Activated effector memory CD4-positive, alpha-beta T cell treated with Interleukin-2 at 50 U/mL for 16 hours (primary cell): Measurements from ENCODE around the gene PRKN.
"Not testable (repeated sequence)": the region's sequence is repeated elsewhere in the genome, so short reads cannot be mapped to it uniquely, and the experiment has no call there.

Experiments
- DNase-seq: peaks from one replicate; pipeline ENCODE4 v3.0.0-alpha.2; 2020

PRKN gene

GRCh38 chr6:161876231-161876630 lies 851.3 kb downstream of the PRKN start:
- no peak for DNase-seq

GRCh38 chr6:161870236-161870901 lies 857.2 kb downstream of the PRKN start:
- no peak for DNase-seq

GRCh38 chr6:161869491-161869890 lies 858.1 kb downstream of the PRKN start:
- DNase-seq: no peak

- DNase-seq: no peak
These were observed 861.0 kb downstream of the PRKN start for GRCh38 chr6:161866570-161866969.

- DNase-seq: not testable (repeated sequence)
These were observed 866.5 kb downstream of the PRKN start for GRCh38 chr6:161861061-161861460.

- DNase-seq: no peak
These were observed 873.9 kb downstream of the PRKN start for GRCh38 chr6:161853657-161854056.

- not testable (repeated sequence) for DNase-seq
These were observed 876.1 kb downstream of the PRKN start for GRCh38 chr6:161851486-161851885.

GRCh38 chr6:161850562-161850961 lies 877.0 kb downstream of the PRKN start:
- DNase-seq: no peak

- DNase-seq: no peak
These were observed 879.9 kb downstream of the PRKN start for GRCh38 chr6:161847628-161848027.

- DNase-seq: no peak
These were observed 882.8 kb downstream of the PRKN start for GRCh38 chr6:161844804-161845203.

GRCh38 chr6:161843066-161843465 lies 884.5 kb downstream of the PRKN start:
- DNase-seq: no peak

GRCh38 chr6:161840380-161840779 lies 887.2 kb downstream of the PRKN start:
- no peak for DNase-seq

- no peak for DNase-seq
These were observed 889.1 kb downstream of the PRKN start for GRCh38 chr6:161838306-161839035.

- DNase-seq: no peak
These were observed 889.7 kb downstream of the PRKN start for GRCh38 chr6:161837854-161838253.

- DNase-seq: no peak
These were observed 890.2 kb downstream of the PRKN start for GRCh38 chr6:161837449-161837735.

GRCh38 chr6:161836643-161837448 lies 890.7 kb downstream of the PRKN start:
- no peak for DNase-seq

- no peak for DNase-seq
These were observed 891.9 kb downstream of the PRKN start for GRCh38 chr6:161835500-161836215.

GRCh38 chr6:161834426-161834825 lies 893.1 kb downstream of the PRKN start:
- no peak for DNase-seq

GRCh38 chr6:161833099-161833860 lies 894.3 kb downstream of the PRKN start:
- no peak for DNase-seq

GRCh38 chr6:161832622-161833021 lies 894.9 kb downstream of the PRKN start:
- no peak for DNase-seq

GRCh38 chr6:161830866-161831616 lies 896.5 kb downstream of the PRKN start:
- no peak for DNase-seq

- DNase-seq: no peak
These were observed 898.3 kb downstream of the PRKN start for GRCh38 chr6:161829291-161829729.
